ENCODE results near the gene NXPH1.

- no peak for TF ChIP-seq CTCF (IDR thresholded peaks at IDR 0.05)
- no peak for TF ChIP-seq EZH2 (IDR thresholded peaks at IDR 0.05; ENCODE audit: borderline replicate concordance, insufficient read depth, low read depth, low read length, poor library complexity, severe bottlenecking)
Measured at GRCh38 chr7:8423057-8423456, 10.4 kb upstream of the NXPH1 start.

All from B cell (primary cell).